ENCODE data around the gene CCDC57. TPM values are rescaled to one million over a fixed set of nuclear protein-coding genes. Genes with fewer than 3 reads are reported as not detected.

Gene CCDC57
- total RNA-seq, 4 donors from 2014 or later = 7.9 to 22.1 (median 9.8) TPM

DNA sequence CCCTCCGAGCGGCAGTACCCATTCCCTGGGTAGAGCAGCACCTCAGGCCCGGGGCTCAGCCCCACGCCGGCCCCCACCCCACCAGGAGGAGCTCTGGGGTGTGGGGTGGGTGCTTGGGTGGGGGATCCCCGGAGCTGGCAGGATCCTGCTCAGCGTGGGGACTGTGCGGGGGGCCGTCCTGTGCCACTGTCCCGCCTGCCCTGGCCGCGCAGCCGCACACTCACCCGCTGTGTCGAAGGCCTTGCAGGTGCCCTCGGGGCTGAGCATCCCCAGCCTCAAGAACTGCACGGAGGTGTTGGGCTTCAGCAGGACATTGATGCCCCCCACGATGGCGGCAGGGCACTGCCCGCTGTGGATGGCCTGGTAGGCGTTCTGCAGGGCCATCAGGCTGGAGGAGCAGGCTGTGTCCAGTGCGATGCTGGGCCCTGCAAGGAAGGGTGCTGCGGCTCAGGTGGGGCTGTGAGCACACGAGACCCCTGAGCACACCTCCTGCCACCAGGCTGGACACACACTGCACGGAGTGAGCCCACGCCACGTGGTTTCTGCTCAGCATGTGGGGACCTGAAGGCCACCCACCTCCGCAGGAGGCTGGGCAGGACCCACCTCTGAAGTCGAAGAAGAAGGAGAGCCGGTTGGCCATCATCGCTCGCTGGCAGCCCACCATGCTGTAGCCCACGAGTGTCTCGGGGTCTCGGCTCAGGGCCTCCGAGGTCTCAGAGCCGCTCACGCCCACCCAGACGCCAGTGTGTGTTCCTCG is 119.5 kb downstream of the CCDC57 start:
- no peak for TF ChIP-seq POLR2A (IDR thresholded peaks at IDR 0.05)
- TF ChIP-seq, protein P1, sequence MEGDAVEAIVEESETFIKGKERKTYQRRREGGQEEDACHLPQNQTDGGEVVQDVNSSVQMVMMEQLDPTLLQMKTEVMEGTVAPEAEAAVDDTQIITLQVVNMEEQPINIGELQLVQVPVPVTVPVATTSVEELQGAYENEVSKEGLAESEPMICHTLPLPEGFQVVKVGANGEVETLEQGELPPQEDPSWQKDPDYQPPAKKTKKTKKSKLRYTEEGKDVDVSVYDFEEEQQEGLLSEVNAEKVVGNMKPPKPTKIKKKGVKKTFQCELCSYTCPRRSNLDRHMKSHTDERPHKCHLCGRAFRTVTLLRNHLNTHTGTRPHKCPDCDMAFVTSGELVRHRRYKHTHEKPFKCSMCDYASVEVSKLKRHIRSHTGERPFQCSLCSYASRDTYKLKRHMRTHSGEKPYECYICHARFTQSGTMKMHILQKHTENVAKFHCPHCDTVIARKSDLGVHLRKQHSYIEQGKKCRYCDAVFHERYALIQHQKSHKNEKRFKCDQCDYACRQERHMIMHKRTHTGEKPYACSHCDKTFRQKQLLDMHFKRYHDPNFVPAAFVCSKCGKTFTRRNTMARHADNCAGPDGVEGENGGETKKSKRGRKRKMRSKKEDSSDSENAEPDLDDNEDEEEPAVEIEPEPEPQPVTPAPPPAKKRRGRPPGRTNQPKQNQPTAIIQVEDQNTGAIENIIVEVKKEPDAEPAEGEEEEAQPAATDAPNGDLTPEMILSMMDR (IDR thresholded peaks at IDR 0.05) = no peak
- DNase-seq = no peak
- no peaks in the 10 kb centered on the region for H3K9me3 ChIP-seq
- H3K4me1 ChIP-seq = peaks cover 11 to 27% (median 16%) of the 10 kb centered on the region in 3 donors
- H3K27ac ChIP-seq = no peak overlapping the region
- peaks cover 68 to 86% (median 71%) of the 10 kb centered on the region in 3 donors for H3K36me3 ChIP-seq
- WGBS, 2 donors = 90 to 96% methylated on average over 8 to 12 of the region's 40 CpGs
- no peaks in the 10 kb centered on the region for H3K27me3 ChIP-seq
- no peak overlapping the region for H3K4me3 ChIP-seq
- intact Hi-C loops (cut with DNase I) = no loop called here

DNA sequence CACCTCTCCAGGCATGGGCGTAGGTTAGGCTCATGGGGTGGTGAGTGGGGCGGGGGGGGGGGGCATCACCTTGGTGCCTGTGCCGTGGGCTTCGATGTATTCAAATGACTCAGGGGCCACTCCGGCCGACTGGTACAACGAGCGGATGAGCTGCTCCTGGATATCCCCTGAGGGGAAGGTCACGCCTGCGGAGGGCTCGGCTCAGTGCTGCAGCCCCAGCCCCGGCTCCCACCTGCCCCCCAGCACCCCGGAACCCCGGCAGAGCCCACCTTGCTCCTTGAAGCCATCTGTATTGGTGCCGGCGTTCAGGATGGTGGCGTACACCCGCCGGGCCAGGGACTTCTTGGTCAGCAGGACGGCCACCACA is 120.0 kb downstream of the CCDC57 start:
- TF ChIP-seq, protein P1 (IDR thresholded peaks at IDR 0.05) = no peak
- no peak for TF ChIP-seq POLR2A (IDR thresholded peaks at IDR 0.05)
- Histone ChIP-seq H3K27ac (no peak overlapping the region), H3K36me3 (peaks cover 73 to 92% (median 76%) of the 10 kb centered on the region in 3 donors), H3K4me1 (peaks cover 11 to 27% (median 16%) of the 10 kb centered on the region in 3 donors), H3K4me3 (no peak overlapping the region), H3K27me3 (no peaks in the 10 kb centered on the region), H3K9me3 (no peaks in the 10 kb centered on the region)
- intact Hi-C loops (cut with DNase I) = no loop called here
- WGBS, 2 donors = 92% methylated on average over 7 of the region's 20 CpGs; no CpG with 5 or more reads in 1 of the 2 donors
- DNase-seq = no peak

DNA sequence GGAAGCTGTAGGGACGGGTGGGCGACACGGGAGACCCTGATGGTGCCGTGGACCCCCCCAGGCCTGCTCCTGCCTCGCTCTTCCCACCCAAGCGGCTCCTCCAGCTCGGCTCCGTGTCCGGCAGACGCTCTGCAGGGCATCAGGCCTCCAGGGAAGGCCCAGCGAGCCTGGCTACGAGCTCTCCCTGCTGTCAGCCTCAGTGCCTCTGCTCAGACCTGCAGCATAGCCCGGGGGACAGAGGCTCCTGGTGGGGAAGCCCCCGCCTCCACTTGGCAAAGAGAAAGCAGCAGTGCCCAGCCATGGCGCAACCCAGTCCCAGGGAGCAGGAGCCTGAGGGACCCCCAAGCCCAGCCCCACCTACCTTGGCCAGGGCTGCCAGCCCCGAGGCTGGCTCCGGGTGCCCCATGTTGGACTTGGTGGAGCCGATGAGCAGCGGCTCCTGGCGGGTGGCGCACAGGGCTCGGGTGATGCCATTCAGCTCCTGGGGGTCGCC is 120.5 kb downstream of the CCDC57 start:
- Histone ChIP-seq H3K36me3 (peaks cover 78 to 97% (median 81%) of the 10 kb centered on the region in 3 donors), H3K27me3 (no peaks in the 10 kb centered on the region), H3K27ac (no peak overlapping the region), H3K9me3 (no peaks in the 10 kb centered on the region), H3K4me1 (peaks cover 9 to 22% (median 15%) of the 10 kb centered on the region in 3 donors), H3K4me3 (no peak overlapping the region)
- WGBS, 2 donors = 73% methylated on average over 5 of the region's 23 CpGs; no CpG with 5 or more reads in 1 of the 2 donors
- DNase-seq = no peak
- TF ChIP-seq POLR2A (IDR thresholded peaks at IDR 0.05) = no peak
- TF ChIP-seq, protein P1 (IDR thresholded peaks at IDR 0.05) = no peak
- intact Hi-C loops (cut with DNase I) = no loop called here

DNA sequence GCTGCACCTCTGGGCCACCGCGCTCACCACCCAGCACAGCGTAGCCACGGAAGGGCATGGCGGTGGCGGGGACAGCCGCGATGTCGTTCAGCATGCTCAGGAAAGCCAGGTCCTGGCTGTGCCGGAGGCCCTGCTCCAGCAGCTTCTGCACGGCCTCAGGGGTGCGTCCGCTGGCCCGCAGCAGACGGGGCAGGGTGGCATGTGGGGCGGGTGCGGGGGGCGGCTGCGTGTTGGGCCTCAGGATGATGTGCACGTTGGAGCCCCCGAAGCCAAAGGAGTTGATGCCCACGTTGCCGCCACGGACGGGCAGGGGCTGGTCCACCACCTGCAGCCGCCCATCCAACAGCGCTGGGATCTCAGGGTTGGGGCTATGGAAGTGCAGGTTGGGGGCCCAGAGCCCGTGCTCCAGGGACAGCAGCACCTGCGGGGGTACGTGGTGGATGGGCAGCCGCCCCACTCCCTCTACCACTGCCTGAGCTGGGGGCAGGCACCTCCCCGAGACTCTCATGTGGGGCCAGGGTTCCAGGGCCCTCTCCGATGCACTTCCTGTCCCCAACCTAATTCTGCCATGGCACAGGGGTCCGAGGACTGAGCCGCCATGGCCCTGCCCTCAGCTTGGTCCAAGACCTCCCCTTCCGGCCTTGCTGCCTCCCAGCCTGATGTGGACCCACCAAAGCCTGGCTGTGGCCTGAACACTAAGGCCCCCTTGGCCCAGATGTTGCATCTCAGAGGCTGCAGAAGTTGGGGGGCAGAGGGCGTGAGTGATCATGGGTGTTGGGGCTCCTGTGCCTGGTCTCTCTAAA is 121.2 kb downstream of the CCDC57 start:
- Histone ChIP-seq H3K4me3 (no peak overlapping the region), H3K27ac (no peak overlapping the region), H3K4me1 (peaks cover 3 to 15% (median 9%) of the 10 kb centered on the region in 3 donors), H3K36me3 (peaks cover 85 to 100% (median 88%) of the 10 kb centered on the region in 3 donors), H3K9me3 (no peaks in the 10 kb centered on the region), H3K27me3 (no peaks in the 10 kb centered on the region)
- no peak for DNase-seq
- intact Hi-C loops (cut with DNase I) = no loop called here
- WGBS, 2 donors = no CpG with 5 or more reads among the region's 37 CpGs
- TF ChIP-seq POLR2A (IDR thresholded peaks at IDR 0.05) = no peak
- TF ChIP-seq, protein P1 (IDR thresholded peaks at IDR 0.05) = no peak

Data from esophagus squamous epithelium (tissue), 5 donors.